WTC11 (cell line): Measurements from ENCODE around the gene CAMKK2.

Experiments
- AFF4 ChIP-seq: sonication (generic); formaldehyde crosslinking; IDR thresholded peaks from 2 replicates; pipeline ENCODE4 v1.8.1; 2023; ENCODE audit warnings: mild to moderate bottlenecking, missing genetic modification reagents, borderline replicate concordance
- ATF1 ChIP-seq: sonication (generic); formaldehyde crosslinking; IDR thresholded peaks from 2 replicates; pipeline ENCODE4 v1.8.1; 2023; ENCODE audit warnings: mild to moderate bottlenecking, moderate library complexity, missing genetic modification reagents
- ATF2 ChIP-seq: sonication (generic); formaldehyde crosslinking; IDR thresholded peaks from 2 replicates; pipeline ENCODE4 v1.8.1; 2022; ENCODE audit warnings: low read depth, missing genetic modification reagents, borderline replicate concordance
- CTCF ChIP-seq: fragments of 200-600 bp; IDR thresholded peaks from 2 replicates; pipeline ENCODE4 v1.8.0; 2022; ENCODE audit warnings: antibody characterized with exemption
- E2F5 ChIP-seq: sonication (generic); formaldehyde crosslinking; IDR thresholded peaks from 2 replicates; pipeline ENCODE4 v1.8.1; 2022; ENCODE audit warnings: mild to moderate bottlenecking, moderate library complexity, missing genetic modification reagents
- FOXP1 ChIP-seq: sonication (generic); formaldehyde crosslinking; IDR thresholded peaks from 2 replicates; pipeline ENCODE4 v1.8.0; 2022; ENCODE audit warnings: missing genetic modification reagents, mild to moderate bottlenecking, moderate library complexity, borderline replicate concordance
- KAT7 ChIP-seq: sonication (generic); formaldehyde crosslinking; IDR thresholded peaks from 2 replicates; pipeline ENCODE4 v1.8.1; 2023; ENCODE audit warnings: missing genetic modification reagents, mild to moderate bottlenecking, borderline replicate concordance
- TEAD4 ChIP-seq: sonication (generic); formaldehyde crosslinking; IDR thresholded peaks from 2 replicates; pipeline ENCODE4 v1.8.0; 2022; ENCODE audit warnings: mild to moderate bottlenecking, missing genetic modification reagents
- USF1 ChIP-seq: sonication (generic); formaldehyde crosslinking; IDR thresholded peaks from 2 replicates; pipeline ENCODE4 v1.8.0; 2022; ENCODE audit warnings: mild to moderate bottlenecking, missing genetic modification reagents
- ZNF281 ChIP-seq: sonication (generic); formaldehyde crosslinking; IDR thresholded peaks from 2 replicates; pipeline ENCODE4 v1.8.0; 2023; ENCODE audit warnings: mild to moderate bottlenecking, missing genetic modification reagents
- ZNF423 ChIP-seq: fragments of 250-450 bp; sonication (Bioruptor Pico); IDR thresholded peaks from 2 replicates; pipeline ENCODE4 v2.1.2; 2022; ENCODE audit warnings: mild to moderate bottlenecking, moderate library complexity
- ZSCAN18 ChIP-seq: fragments of 250-450 bp; sonication (Bioruptor Pico); IDR thresholded peaks from 2 replicates; pipeline ENCODE4 v2.1.2; 2022; ENCODE audit warnings: mild to moderate bottlenecking, moderate library complexity

GRCh38 chr12:121318121-121318520, 21.6 kb upstream of the CAMKK2 start:
- TF ChIP-seq ZNF423 = no peak
- TF ChIP-seq USF1 (CRISPR knock-in tag) = no peak
- no peak for TF ChIP-seq KAT7 (CRISPR knock-in tag)
- TF ChIP-seq CTCF = no peak
- TF ChIP-seq E2F5 (CRISPR knock-in tag) = no peak
- TF ChIP-seq AFF4 (CRISPR knock-in tag) = no peak
- no peak for TF ChIP-seq ATF1 (CRISPR knock-in tag)
- no peak for TF ChIP-seq ZSCAN18
- no peak for TF ChIP-seq ZNF281 (CRISPR knock-in tag)
- TF ChIP-seq FOXP1 (CRISPR knock-in tag) = no peak
- TF ChIP-seq ATF2 (CRISPR knock-in tag) = no peak
- no peak for TF ChIP-seq TEAD4
